ENCODE results near the gene CPA4. TPM values are rescaled to one million over a fixed set of nuclear protein-coding genes. Genes with fewer than 3 reads are reported as not detected.

CPA4 gene
- total RNA-seq, 2 donors from 2014 or later: 0.23 TPM; not detected in 1

- no peaks in the 10 kb centered on the region for H3K36me3 ChIP-seq
- H3K4me1 ChIP-seq (replicated peaks): peaks cover 16% of the 10 kb centered on the region
- peak overlapping the region; percentile 54 to 58 for H3K27ac ChIP-seq
- TF ChIP-seq POLR2AphosphoS5 (IDR thresholded peaks at IDR 0.05) (no peak), POLR2A (IDR thresholded peaks at IDR 0.05) (no peak)
- TF ChIP-seq, protein P1, sequence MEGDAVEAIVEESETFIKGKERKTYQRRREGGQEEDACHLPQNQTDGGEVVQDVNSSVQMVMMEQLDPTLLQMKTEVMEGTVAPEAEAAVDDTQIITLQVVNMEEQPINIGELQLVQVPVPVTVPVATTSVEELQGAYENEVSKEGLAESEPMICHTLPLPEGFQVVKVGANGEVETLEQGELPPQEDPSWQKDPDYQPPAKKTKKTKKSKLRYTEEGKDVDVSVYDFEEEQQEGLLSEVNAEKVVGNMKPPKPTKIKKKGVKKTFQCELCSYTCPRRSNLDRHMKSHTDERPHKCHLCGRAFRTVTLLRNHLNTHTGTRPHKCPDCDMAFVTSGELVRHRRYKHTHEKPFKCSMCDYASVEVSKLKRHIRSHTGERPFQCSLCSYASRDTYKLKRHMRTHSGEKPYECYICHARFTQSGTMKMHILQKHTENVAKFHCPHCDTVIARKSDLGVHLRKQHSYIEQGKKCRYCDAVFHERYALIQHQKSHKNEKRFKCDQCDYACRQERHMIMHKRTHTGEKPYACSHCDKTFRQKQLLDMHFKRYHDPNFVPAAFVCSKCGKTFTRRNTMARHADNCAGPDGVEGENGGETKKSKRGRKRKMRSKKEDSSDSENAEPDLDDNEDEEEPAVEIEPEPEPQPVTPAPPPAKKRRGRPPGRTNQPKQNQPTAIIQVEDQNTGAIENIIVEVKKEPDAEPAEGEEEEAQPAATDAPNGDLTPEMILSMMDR (IDR thresholded peaks at IDR 0.05): no peak
- no peak overlapping the region for H3K4me3 ChIP-seq
- H3K27me3 ChIP-seq (replicated peaks; ENCODE audit: insufficient read depth): no peaks in the 10 kb centered on the region
- intact Hi-C loops (cut with DNase I): no loop called here
- H3K9me3 ChIP-seq: no peaks in the 10 kb centered on the region
- DNase-seq (ENCODE audit: low spot score): no peak
- 31% methylated on average over 10 of the region's 10 CpGs for WGBS
Measured at GRCh38 chr7:130369110-130369711, 76.2 kb downstream of the CPA4 start.

DNA sequence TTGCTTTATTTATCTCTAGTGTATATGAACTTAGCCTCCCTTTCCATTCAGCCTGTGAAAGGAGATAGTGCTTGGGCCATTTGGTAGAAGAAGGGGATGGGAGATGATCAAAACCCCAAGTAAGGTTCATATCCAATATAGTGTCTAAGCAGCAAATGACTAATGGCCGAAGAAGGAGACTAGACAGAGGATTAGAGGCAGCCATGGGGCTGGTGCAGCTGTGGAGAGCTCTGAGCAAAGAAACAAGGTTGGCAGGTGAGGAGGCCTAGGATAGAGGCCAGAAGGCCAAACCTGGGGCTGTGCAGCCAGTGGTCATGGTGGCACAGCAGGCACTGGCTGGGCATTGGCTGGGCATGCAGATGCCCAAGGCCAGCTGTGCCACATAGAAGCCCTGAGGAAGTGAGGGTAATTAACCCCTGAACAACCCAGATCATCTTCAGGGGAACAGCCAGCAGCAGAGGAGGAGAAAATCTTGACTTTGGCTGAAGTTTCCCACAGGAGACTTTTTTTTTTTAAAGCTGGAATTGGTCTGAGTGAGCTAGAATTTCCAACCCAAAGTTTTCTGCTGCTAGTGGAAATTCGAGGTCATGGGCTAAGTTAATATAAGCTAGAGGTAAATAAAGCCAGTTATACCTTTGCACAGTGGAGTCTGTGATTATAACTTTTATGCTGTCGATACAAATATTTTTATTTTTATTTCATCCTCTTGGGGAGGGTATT, 77.0 kb downstream of the CPA4 start:
- Histone ChIP-seq H3K4me1 (replicated peaks) (peaks cover 16% of the 10 kb centered on the region), H3K4me3 (no peak overlapping the region), H3K27me3 (replicated peaks; ENCODE audit: insufficient read depth) (no peaks in the 10 kb centered on the region), H3K27ac (peak overlapping the region in 1 of 2 donors; percentile 54), H3K36me3 (no peaks in the 10 kb centered on the region), H3K9me3 (no peaks in the 10 kb centered on the region)
- no peak for DNase-seq (ENCODE audit: low spot score)
- intact Hi-C loops (cut with DNase I): no loop called here
- WGBS: 69% methylated on average over 3 of the region's 3 CpGs
- no peak for TF ChIP-seq POLR2AphosphoS5 (IDR thresholded peaks at IDR 0.05)
- no peak for TF ChIP-seq POLR2A (IDR thresholded peaks at IDR 0.05)
- TF ChIP-seq, protein P1 (IDR thresholded peaks at IDR 0.05): no peak

- DNase-seq (ENCODE audit: low spot score): no peak
- TF ChIP-seq POLR2AphosphoS5 (IDR thresholded peaks at IDR 0.05): no peak
- TF ChIP-seq, protein P1 (IDR thresholded peaks at IDR 0.05): no peak
- TF ChIP-seq POLR2A (IDR thresholded peaks at IDR 0.05): no peak
- Histone ChIP-seq H3K27me3 (replicated peaks; ENCODE audit: insufficient read depth) (no peaks in the 10 kb centered on the region), H3K4me3 (no peak overlapping the region), H3K27ac (peak overlapping the region; percentile 30 to 50), H3K9me3 (no peaks in the 10 kb centered on the region), H3K4me1 (replicated peaks) (peaks cover 16% of the 10 kb centered on the region), H3K36me3 (no peaks in the 10 kb centered on the region)
- intact Hi-C loops (cut with DNase I): no loop called here
- WGBS: 51% methylated on average over 3 of the region's 3 CpGs
Measured at GRCh38 chr7:130371046-130371445, 78.1 kb downstream of the CPA4 start.

- Histone ChIP-seq H3K9me3 (no peaks in the 10 kb centered on the region), H3K27ac (peak overlapping the region; percentile 82 to 85), H3K36me3 (no peaks in the 10 kb centered on the region), H3K4me3 (no peak overlapping the region), H3K27me3 (replicated peaks; ENCODE audit: insufficient read depth) (no peaks in the 10 kb centered on the region), H3K4me1 (replicated peaks) (peaks cover 16% of the 10 kb centered on the region)
- no peak for TF ChIP-seq POLR2AphosphoS5 (IDR thresholded peaks at IDR 0.05)
- TF ChIP-seq, protein P1 (IDR thresholded peaks at IDR 0.05): no peak
- 71% methylated on average over 11 of the region's 11 CpGs for WGBS
- DNase-seq (ENCODE audit: low spot score): no peak
- intact Hi-C loops (cut with DNase I): no loop called here
Measured at GRCh38 chr7:130372402-130373165, 79.6 kb downstream of the CPA4 start.

Other genes starting within 250 kb of the CPA4 start
- gene ZC3HC1, start 241.8 kb upstream of the CPA4 start, total RNA-seq: 10 to 100 TPM; 11.8 to 24.4 TPM
- 10 to 100 TPM; 18.7 to 34.7 TPM for gene KLHDC10, start 222.6 kb upstream of the CPA4 start, total RNA-seq
- gene TMEM209, start 87.8 kb upstream of the CPA4 start, total RNA-seq: 10 to 100 TPM; 11.9 to 21.5 TPM
- gene SSMEM1, start 85.3 kb upstream of the CPA4 start, total RNA-seq: 1 to 10 TPM in 1 of 2 donors, not detected in 1; 2.0 TPM
- not detected for gene CPA2, start 26.3 kb upstream of the CPA4 start, total RNA-seq
- gene CPA5, start 51.7 kb downstream of the CPA4 start, total RNA-seq: 1 to 10 TPM in 1 of 2 donors, not detected in 1; 1.5 TPM
- gene CPA1, start 87.3 kb downstream of the CPA4 start, total RNA-seq: under 1 TPM in 1 of 2 donors, not detected in 1; 0.14 TPM
- gene CEP41, start 147.9 kb downstream of the CPA4 start, total RNA-seq: 10 to 100 TPM in 1 of 2 donors, 1 to 10 TPM in 1; 6.6 to 16.2 TPM
- gene MEST, start 198.9 kb downstream of the CPA4 start, total RNA-seq: 10 to 100 TPM; 31.1 to 41.6 TPM